ENCODE measurements around the gene PARD3.

DNA sequence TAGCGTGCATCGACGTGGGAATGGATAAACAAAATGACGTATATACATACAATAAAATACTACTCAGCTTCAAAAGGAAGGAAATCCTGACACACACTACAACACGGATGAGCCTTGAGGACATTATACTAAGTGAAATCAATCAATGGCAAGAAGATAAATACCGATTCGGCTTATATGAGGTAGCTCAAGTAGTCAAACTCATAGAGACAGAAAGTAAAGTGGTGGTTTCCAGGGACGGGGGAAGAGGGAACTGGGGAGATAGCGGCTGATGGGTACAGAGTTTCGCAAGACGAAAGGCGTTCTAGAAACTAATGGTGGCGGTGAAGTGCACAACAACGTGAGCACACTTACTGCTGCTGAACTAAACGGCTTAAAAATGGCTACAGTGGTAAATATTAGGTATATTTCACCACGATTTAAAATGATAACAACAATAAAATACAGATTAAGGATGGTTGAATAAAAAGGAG, 516.7 kb downstream of the PARD3 start:
- TF ChIP-seq, protein P1, sequence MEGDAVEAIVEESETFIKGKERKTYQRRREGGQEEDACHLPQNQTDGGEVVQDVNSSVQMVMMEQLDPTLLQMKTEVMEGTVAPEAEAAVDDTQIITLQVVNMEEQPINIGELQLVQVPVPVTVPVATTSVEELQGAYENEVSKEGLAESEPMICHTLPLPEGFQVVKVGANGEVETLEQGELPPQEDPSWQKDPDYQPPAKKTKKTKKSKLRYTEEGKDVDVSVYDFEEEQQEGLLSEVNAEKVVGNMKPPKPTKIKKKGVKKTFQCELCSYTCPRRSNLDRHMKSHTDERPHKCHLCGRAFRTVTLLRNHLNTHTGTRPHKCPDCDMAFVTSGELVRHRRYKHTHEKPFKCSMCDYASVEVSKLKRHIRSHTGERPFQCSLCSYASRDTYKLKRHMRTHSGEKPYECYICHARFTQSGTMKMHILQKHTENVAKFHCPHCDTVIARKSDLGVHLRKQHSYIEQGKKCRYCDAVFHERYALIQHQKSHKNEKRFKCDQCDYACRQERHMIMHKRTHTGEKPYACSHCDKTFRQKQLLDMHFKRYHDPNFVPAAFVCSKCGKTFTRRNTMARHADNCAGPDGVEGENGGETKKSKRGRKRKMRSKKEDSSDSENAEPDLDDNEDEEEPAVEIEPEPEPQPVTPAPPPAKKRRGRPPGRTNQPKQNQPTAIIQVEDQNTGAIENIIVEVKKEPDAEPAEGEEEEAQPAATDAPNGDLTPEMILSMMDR (conservative IDR thresholded peaks at IDR 0.05; ENCODE audit: low read depth, low read length), result no peak
- TF ChIP-seq EZH2 (IDR thresholded peaks at IDR 0.05; ENCODE audit: low read length, unreplicated experiment) (no peak), EZH2phosphoT487 (IDR thresholded peaks at IDR 0.05; ENCODE audit: borderline replicate concordance, low read length) (no peak)
